NCI-H2196 treated with DMSO at 0.1 percent for 48 hours (cell line): ENCODE data around the gene CBX7.
A peak's percentile ranks its signal among the peaks of the same experiment; 100 is the strongest.

Source experiments
- DNase-seq: peaks from one replicate; lab custom pipeline; 2025; ENCODE audit not compliant: unreplicated experiment; lab: John Stamatoyannopoulos, UW

The CBX7 gene

DNA sequence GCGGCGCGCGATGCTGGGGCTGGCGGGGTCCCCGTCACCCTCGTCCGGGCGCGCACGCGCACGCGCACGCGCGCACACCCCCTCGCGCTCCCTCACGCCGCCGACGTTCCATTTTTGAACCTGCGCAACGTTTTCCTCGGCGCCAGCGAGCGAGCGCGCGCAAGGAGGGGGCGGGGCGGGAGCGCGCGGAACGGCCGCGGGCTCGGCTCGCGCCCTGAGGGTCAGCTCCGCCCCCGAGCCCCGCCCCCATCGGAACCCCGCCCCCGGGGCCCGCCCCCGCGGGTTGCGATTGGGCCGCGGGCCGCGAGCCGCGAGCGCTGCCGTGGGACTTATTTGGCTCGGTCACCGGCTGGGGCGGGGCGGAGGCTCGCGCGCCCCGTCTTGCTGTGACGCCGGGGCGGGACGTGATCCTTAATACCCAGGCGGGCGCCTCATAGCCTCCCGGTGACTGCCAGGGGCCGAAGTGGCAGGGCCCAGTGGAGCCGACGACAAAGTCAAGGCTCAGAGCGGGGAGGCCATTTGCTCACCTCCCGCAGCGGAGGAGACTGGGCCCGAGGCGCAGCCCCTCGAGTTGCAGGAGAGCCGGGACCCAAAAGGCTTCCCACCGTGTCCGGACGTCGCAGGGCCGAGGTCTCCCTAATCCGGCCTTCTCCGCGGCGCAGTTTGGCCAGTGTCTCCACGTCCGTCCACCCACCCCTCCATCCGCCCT, at the start of gene CBX7:
CBX7 (minus strand) TSS at position 170 of the 709 bp plus-strand sequence. CDS start 236 bp downstream, outside the sequence.
- DNase-seq, result peak; percentile 49

GRCh38 chr22:39197578-39197977, 45.1 kb upstream of the CBX7 start:
- no peak for DNase-seq

- DNase-seq, result no peak
These were observed 41.6 kb upstream of the CBX7 start for GRCh38 chr22:39194098-39194497.

GRCh38 chr22:39188809-39189208, 36.3 kb upstream of the CBX7 start:
- DNase-seq, result no peak

DNA sequence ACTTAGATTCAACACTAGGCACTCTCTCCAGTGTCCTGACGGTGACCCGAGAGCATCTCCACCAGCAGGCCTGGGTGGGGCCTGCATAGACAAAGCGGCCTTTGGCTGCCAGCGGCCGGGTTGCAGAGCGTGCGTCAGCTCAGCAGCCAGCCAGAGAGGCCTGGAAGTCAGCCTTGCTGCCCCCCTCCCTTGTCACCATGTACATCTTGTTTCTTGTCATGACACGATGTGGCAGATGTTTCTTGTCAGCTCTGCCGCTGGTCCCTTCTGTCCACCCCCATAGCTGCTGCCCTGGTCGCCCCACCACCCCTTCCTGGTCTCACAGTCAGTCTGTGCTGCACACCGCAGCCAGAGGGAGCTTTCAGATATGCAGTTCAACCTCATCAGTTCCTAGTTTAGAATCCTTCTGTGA, 33.1 kb upstream of the CBX7 start:
- DNase-seq, result no peak

- DNase-seq, result no peak
These were observed 32.4 kb upstream of the CBX7 start for GRCh38 chr22:39184586-39185577.

GRCh38 chr22:39183991-39184585, 31.6 kb upstream of the CBX7 start:
- DNase-seq, result no peak

- no peak for DNase-seq
These were observed 30.1 kb upstream of the CBX7 start for GRCh38 chr22:39182478-39183030.

DNA sequence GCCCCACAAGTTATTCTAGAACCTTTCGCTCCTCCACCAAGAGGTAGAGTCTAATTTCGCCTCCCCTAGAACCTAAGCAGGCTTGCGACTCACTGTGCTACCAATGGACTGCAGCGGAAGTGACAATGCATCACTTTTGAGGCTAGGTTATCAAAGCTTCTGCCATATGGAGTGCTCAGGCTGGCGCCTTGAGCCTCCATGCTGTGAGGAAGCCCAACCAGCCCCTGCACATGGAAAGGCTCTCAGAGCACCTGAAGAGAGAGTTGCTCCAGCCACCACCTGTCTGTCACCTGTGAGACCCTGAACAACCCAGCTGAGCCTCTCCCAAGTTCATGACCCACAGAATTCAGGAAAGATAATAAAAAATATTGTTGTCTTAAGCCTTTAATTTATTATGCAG, 29.3 kb upstream of the CBX7 start:
- DNase-seq, result no peak

- DNase-seq, result no peak
These were observed 28.9 kb upstream of the CBX7 start for GRCh38 chr22:39181356-39181755.

DNA sequence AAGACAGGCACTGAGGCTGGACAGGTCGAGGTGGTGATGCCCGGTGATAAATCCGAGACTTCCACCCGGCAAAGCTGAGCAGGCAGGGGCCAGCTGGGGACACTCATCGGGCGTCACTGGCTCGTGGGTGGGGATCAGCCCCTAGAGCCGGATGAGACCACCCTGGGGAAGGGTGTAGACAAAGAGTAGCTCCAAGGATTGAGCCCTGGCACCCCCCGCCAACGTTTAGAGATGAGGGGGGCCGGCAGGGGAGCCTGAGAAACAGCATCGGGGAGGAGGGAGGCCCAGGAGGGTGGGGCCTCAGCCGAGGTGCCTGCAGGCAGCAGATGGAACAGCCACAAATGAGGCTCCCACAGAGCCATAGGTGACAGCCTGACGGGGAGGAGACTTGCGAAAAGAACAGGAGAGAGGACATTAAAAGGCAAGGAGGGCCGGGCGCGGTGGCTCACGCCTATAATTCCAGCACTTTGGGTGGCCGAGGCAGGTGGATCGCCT, 27.4 kb upstream of the CBX7 start:
- no peak for DNase-seq

GRCh38 chr22:39179401-39179827, 26.9 kb upstream of the CBX7 start:
- no peak for DNase-seq

GRCh38 chr22:39178206-39179111, 26.0 kb upstream of the CBX7 start:
- no peak for DNase-seq

GRCh38 chr22:39177791-39178190, 25.3 kb upstream of the CBX7 start:
- no peak for DNase-seq

DNA sequence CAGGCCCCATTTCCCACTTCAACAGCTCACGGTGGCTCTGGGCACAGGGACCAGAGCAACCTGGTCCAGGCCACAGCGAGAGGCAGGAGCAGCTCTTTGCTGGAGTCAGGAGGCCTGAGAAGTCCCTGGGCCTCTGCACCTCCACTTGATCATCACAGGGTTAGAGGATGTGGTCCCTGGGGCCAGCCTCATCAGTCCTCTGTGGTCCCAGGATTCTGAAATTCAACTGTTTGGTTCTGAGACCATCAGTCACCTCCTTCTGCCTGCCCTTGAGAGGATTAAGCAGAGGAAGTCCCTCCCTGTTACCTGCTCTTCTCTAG, 24.9 kb upstream of the CBX7 start:
- DNase-seq, result no peak

DNA sequence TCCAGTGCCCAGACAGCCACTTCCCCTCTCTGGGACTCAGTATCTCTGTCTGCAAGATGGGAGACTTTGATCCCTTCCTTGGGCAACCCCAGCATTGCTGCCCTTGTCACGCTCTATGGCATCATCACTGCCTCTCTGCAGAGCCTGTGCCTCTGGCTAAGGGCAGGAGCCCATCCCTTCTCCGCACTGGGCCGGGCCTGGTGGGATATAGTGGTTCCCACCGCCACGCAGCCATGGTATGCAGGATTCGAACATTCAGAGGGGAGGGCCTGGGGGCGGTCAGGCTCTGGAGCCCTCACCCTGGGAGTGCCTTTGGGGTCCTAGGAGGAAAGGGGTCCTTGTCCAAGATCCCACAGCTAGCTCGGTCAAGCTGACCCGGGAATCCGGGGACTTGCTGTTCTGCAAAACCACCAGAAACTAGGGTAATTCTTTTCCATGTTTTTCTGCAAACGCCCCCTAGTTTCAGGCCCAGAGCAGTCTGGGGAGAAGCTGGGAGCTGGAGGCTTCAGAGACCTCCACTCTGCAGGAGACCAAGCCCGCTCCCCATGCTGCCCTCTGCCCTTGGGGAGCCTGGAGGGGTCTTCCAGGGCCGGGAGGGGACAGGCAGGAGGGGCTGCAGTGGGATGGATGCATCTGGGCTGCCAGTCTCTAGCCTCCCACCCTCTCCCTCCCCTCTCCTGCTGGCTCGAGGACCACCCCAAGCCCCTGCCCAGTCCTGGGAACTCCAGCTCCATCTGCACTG, 24.4 kb upstream of the CBX7 start:
- no peak for DNase-seq

DNA sequence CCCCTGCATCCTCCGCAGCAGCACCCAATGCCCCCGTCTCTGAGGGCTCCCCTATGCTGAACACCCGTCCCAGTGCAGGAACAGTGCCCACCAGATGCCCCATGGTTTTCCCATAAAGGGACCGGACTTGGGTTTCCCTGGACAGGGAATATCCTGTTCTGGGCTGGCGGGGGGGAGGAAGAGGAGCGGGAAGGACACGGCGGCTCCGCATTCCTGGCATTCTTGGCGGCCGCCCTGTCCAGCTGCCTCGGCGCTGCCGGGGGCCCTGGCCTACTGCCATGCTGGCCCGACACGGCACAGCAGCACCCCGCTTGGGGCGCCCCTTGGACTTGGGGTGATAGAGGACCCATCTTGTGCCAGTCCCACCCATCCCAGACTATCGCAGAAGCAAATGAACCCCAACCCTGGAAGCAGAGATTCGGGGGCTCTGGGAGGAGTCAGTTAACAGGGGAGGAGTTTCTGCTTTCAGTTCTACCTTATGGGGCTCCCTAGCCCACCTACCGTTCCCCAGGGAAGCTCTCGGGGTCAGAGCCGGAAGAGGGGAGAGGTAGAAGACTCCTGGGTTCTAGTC, 23.7 kb upstream of the CBX7 start:
- DNase-seq, result no peak

GRCh38 chr22:39175353-39176142, 23.1 kb upstream of the CBX7 start:
- DNase-seq, result no peak
